IPS-15b (cell line): ENCODE measurements around the gene SHC3.
A peak's percentile ranks its signal among the peaks of the same experiment; 100 is the strongest.

ENCODE experiments used
- H3K27me3 ChIP-seq: one replicate; pipeline ENCODE4 v1.6.1; 2013; ENCODE audit warnings: low read length; ENCODE audit not compliant: control insufficient read depth, insufficient read depth
- H3K36me3 ChIP-seq: one replicate; pipeline ENCODE4 v1.6.1; 2013; ENCODE audit warnings: low read length; ENCODE audit not compliant: control insufficient read depth, insufficient read depth
- H3K4me1 ChIP-seq: one replicate; pipeline ENCODE4 v1.6.1; 2013; ENCODE audit warnings: mild to moderate bottlenecking, low read length; ENCODE audit not compliant: control insufficient read depth, insufficient read depth
- H3K4me3 ChIP-seq: one replicate; pipeline ENCODE4 v1.5.1; 2013; ENCODE audit warnings: low read depth, low read length
- H3K9ac ChIP-seq: one replicate; pipeline ENCODE4 v1.6.1; 2013; ENCODE audit warnings: low read depth, mild to moderate bottlenecking, low read length
- H3K9me3 ChIP-seq: one replicate; pipeline ENCODE4 v1.6.1; 2013; ENCODE audit warnings: mild to moderate bottlenecking, low read length; ENCODE audit not compliant: control insufficient read depth, insufficient read depth

SHC3 gene

DNA sequence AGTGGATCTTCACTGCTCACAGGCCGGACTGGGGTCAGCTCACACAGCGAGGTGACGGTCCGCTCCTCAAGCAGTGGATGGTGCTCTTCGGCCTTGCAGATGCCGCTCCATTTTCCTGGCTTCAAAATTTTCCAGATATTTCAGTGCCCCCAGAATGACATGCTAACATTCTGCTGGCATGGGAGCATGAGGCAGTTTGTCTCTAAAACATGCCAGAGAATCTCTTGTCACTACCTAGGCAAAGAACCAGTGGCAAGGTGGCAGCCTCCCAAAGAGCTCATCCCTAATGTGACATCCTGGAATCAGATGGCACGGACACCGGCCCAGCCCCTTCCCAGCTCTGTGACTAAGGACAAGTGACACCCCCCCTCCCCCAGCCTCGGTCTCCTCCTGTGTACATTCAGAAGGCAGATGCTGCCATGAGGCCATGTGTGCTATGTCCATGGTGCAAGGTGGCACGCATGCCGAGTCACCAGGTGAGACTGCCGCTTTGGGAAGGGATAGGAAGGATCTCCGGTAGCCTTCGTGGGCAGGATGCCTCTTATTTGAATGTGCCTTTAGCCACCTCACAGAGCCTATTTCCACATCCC is 184.7 kb downstream of the SHC3 start:
- no peaks in the 10 kb centered on the region for H3K36me3 ChIP-seq
- H3K4me1 ChIP-seq = peaks cover 8% of the 10 kb centered on the region
- no peaks in the 10 kb centered on the region for H3K9me3 ChIP-seq
- no peak overlapping the region for H3K9ac ChIP-seq
- peaks cover 15% of the 10 kb centered on the region for H3K27me3 ChIP-seq
- H3K4me3 ChIP-seq = no peak overlapping the region

DNA sequence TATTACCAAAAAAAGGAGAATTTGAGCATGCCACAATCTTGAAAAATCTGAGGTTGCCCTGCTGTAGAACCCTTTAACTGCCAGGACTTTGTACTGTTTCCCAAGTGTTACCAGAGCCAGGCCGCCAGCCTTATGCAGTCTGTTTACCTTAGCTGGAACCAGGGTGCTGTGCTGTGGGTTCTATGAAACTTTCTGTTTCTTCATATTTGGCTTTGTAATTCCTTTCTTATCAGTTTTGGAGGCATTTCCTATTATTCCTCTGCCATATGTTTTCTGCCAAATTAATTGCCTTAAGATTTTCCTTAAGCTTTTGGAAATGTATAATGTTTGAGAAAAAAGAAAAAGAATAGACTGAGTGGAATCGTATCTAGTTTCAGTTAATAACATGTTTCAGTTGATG is 185.3 kb downstream of the SHC3 start:
- no peaks in the 10 kb centered on the region for H3K36me3 ChIP-seq
- H3K9me3 ChIP-seq = no peaks in the 10 kb centered on the region
- peaks cover 15% of the 10 kb centered on the region for H3K27me3 ChIP-seq
- no peak overlapping the region for H3K9ac ChIP-seq
- no peak overlapping the region for H3K4me3 ChIP-seq
- peaks cover 10% of the 10 kb centered on the region for H3K4me1 ChIP-seq

DNA sequence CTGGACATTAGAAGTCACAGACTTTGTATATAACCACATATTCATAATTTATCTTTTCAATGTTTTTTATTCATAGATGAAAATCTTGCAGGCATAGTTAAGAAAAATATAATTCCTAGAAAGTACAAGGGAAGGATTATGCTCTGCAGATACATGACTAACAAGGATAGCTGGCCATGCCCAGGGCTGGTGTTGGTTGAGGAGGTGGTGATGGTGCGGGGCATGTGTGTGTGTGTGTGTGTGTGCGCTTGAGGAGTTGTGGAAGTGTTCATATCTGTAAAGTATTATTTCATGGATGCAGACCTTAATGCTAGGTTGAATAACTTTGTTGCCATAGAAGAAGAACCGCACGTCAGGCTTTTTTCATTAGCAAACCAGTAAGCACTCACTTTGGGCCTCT is 186.1 kb downstream of the SHC3 start:
- no peak overlapping the region for H3K9ac ChIP-seq
- H3K4me3 ChIP-seq = peak overlapping the region; percentile 73
- no peaks in the 10 kb centered on the region for H3K9me3 ChIP-seq
- H3K4me1 ChIP-seq = peaks cover 10% of the 10 kb centered on the region
- no peaks in the 10 kb centered on the region for H3K36me3 ChIP-seq
- H3K27me3 ChIP-seq = peaks cover 15% of the 10 kb centered on the region

DNA sequence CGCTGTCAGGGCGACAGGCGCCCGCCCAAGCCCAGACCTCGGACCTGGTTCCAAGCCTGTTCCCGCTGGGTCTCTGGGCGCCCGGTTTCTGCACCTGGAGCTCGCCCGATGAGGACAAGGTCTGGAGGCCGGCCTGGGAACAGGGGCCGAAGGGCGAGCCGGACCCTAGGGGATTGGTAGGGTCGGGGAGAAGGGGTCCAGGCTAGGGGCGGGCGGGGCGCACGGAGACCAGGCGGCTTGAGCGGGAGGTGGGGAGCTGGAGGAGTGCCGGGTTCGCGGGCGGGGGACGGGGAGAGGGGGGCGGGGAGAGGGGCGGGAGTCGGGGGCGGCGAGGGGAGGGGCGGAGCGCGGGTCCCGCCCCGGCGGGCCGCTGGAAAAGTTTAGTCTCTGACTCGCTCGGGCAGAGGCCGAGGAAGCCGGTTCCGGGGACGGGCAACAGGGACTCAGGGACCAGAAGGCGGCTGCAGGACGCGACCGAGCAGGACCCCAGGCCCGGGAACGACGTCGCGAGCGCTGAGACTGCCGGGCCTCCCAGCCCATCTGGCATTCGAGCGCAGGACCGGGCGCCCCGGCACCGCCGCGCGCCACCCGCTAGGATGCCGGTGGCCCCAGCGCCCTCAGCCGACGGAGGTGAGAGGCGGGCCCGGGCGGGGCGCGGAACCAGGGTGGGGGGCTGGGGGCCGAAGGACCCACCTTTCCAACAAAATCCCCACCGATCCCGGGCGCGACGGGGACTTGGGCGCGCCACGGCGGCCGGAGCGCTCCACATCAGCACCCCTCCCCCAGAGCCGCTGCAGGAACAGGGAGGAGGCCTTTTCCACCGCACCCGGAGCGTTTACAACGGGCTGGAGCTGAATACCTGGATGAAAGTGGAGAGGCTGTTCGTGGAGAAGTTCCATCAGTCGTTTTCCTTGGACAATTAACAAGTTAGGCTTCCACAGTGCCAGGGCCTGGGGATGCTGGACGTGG is 187.3 kb downstream of the SHC3 start, which contains the start of gene S1PR3:
Gene S1PR3 (plus strand): TSS at position 403 of the 969 bp plus-strand sequence. CDS start 9,733 bp downstream, outside the sequence.
- Histone ChIP-seq H3K4me1 (peaks cover 10% of the 10 kb centered on the region), H3K9ac (peak within 1 kb of the TSS; percentile 50), H3K4me3 (peak within 1 kb of the TSS; percentile 82), H3K27me3 (peaks cover 15% of the 10 kb centered on the region), H3K9me3 (no peaks in the 10 kb centered on the region), H3K36me3 (no peaks in the 10 kb centered on the region)

DNA sequence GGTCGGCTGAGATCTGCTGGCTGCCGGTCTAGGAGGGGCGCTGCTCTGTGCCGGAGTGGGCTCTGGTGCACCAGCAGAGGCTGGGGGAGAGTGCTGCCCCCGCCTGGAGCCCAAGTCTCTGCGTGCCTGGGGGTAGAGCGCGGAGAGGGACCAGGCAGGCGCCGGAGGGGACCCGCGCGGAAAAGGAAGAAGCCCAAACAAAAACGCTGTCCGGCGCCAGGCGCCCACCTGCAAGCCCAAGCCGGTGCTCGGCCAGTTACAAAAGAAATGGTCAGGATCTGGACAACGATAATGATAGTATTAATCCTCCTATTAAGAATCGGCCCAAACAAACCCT is 187.9 kb downstream of the SHC3 start:
- Histone ChIP-seq H3K36me3 (no peaks in the 10 kb centered on the region), H3K9ac (no peak overlapping the region), H3K9me3 (no peaks in the 10 kb centered on the region), H3K4me1 (peaks cover 10% of the 10 kb centered on the region), H3K4me3 (peak overlapping the region; percentile 82), H3K27me3 (peaks cover 15% of the 10 kb centered on the region)

DNA sequence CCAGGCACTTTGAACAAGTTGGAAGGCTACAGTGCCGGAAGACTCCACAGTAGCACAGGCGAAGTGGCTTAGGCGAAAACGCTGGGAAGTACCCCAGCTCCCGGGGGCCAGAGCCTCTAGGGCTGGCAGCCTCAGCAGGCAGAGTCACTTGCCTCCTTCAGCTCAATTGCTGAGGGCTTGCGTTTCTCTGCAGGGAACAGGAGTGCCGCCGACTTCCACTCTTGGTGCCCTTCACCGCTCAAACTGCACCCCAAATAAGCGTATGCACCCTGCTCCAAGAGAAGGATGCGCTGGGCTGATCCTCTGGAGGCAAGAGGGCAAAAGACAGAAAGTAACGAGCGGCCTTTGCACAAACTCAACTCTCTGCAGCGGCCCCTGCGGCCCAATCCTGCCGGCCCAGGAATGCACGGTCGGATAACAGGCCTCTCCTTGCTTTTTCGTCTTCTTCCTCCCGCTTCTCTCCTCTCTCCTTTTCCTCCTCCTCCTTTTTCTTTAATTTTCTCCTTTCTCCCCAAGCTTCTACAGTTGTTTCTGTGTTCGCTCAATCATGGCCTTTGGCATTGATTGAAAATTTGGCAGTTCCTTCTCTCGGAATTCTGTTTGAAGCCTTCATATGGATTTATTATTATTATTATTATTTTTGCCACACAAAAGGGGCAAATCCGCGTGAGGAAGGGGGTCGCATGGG is 188.4 kb downstream of the SHC3 start:
- Histone ChIP-seq H3K4me3 (peak overlapping the region; percentile 82), H3K27me3 (peaks cover 15% of the 10 kb centered on the region)

GRCh38 chr9:88988796-88989641 is 189.6 kb downstream of the SHC3 start:
- no peak overlapping the region for H3K9ac ChIP-seq
- peaks cover 15% of the 10 kb centered on the region for H3K27me3 ChIP-seq
- H3K9me3 ChIP-seq = no peaks in the 10 kb centered on the region
- no peak overlapping the region for H3K4me3 ChIP-seq
- no peaks in the 10 kb centered on the region for H3K36me3 ChIP-seq
- H3K4me1 ChIP-seq = peaks cover 10% of the 10 kb centered on the region

More for the DNA sequence above, 188.4 kb downstream of the SHC3 start:
- peaks cover 10% of the 10 kb centered on the region for H3K4me1 ChIP-seq
- no peak overlapping the region for H3K9ac ChIP-seq
- H3K9me3 ChIP-seq = no peaks in the 10 kb centered on the region
- H3K36me3 ChIP-seq = no peaks in the 10 kb centered on the region

DNA sequence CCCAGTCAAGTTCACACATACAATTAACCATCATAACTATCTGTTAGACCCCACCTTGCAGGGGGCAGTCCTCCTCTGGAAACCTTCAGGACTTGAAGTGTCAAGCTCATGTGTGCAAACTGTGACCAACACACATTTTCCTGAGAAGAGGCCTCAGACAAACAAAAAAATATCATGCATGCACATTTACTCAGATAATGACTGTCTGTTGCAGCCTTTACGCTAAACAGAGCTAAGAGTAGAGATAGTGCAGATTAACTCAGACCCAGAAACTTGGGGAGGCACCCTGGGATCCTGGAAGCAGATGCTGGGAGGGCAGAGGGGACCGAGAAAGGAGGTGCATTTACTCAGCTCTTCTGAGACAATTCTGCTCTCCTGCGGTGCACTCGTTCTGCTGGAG is 191.0 kb downstream of the SHC3 start:
- Histone ChIP-seq H3K27me3 (peaks cover 11% of the 10 kb centered on the region), H3K4me3 (no peak overlapping the region), H3K4me1 (peaks cover 10% of the 10 kb centered on the region), H3K9ac (no peak overlapping the region), H3K9me3 (no peaks in the 10 kb centered on the region), H3K36me3 (no peaks in the 10 kb centered on the region)

DNA sequence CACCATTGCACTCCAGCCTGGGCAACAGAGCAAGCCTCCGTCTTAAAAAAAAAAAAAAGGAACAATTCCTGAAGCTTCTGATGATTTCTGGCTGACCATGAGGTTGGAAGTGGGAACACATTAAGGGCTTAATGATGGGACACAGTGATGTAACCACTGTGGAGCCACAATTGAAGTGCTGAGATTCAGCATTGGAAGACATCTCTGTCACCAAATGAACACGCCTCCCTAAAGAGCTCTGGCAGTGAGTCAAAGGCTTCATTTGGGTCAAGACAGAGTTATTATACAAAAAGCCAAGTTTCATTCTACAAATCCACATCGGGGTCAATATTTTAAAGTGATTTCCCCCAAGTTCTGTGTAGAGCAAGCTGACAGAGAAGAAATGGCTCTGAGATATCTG is 191.8 kb downstream of the SHC3 start:
- Histone ChIP-seq H3K36me3 (no peaks in the 10 kb centered on the region), H3K4me3 (no peak overlapping the region), H3K9me3 (no peaks in the 10 kb centered on the region), H3K4me1 (peaks cover 12% of the 10 kb centered on the region), H3K27me3 (peaks cover 3% of the 10 kb centered on the region), H3K9ac (no peak overlapping the region)

GRCh38 chr9:88985616-88986015 is 193.0 kb downstream of the SHC3 start:
- Histone ChIP-seq H3K36me3 (no peaks in the 10 kb centered on the region), H3K27me3 (peaks cover 3% of the 10 kb centered on the region), H3K4me1 (peaks cover 12% of the 10 kb centered on the region), H3K9ac (no peak overlapping the region), H3K4me3 (no peak overlapping the region), H3K9me3 (no peaks in the 10 kb centered on the region)

DNA sequence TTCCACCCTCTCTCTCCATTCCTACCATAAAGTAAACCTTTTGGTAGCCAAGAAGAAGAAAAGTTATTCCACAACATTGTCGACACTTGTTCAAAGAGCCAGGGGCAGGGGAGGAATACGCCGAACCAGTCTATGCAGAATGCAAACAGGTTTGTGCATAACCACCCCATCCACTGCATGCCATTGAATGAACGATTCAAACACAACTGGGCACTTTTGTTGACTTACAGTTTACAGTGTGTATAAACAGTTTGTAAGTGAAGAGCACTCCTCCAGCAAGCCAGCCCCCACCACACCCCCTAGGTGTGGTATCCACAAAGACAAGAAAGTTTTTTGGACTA is 194.1 kb downstream of the SHC3 start:
- Histone ChIP-seq H3K9ac (no peak overlapping the region), H3K27me3 (no peaks in the 10 kb centered on the region), H3K4me3 (no peak overlapping the region), H3K36me3 (no peaks in the 10 kb centered on the region), H3K9me3 (no peaks in the 10 kb centered on the region), H3K4me1 (peaks cover 8% of the 10 kb centered on the region)
